Gastrocnemius medialis (tissue), 4 donors: ENCODE data around the gene LRRFIP1. TPM values are rescaled to one million over a fixed set of nuclear protein-coding genes. Genes with fewer than 3 reads are reported as not detected.

Source experiments
- ATAC-seq, 2 donors: fragments of 150-250 bp; one replicate each; pipeline ENCODE4 v1.9.1; 2016
- DNase-seq, 2 donors: peaks; one replicate each; pipeline ENCODE4 v3.0.0-alpha.2; 2019
- H3K27ac ChIP-seq, 4 donors: fragments of 200-600 bp; sonication (generic); 1 replicate in 1 of 4; 2 replicates in 3 of 4; pipeline ENCODE4 v1.5.1; 2016 to 2018; ENCODE audit warnings: mild to moderate bottlenecking in 2 of 4, moderate library complexity in 1 of 4
- H3K27me3 ChIP-seq, 3 donors: fragments of 200-600 bp; sonication (generic) in 2 of 3; 1 replicate in 1 of 3; 2 replicates in 2 of 3; pipeline versions ENCODE4 v1.5.1 to v1.6.0; 2016 to 2019; ENCODE audit warnings: mild to moderate bottlenecking in 1 of 3, moderate library complexity in 1 of 3
- H3K36me3 ChIP-seq, 2 donors: fragments of 200-600 bp; sonication (generic) in 1 of 2; one replicate each; pipeline ENCODE4 v1.5.1; 2017 to 2018
- H3K4me1 ChIP-seq, 2 donors: fragments of 200-600 bp; sonication (generic) in 1 of 2; one replicate each; pipeline ENCODE4 v1.5.1; 2016 to 2017; ENCODE audit warnings: mild to moderate bottlenecking in 2 of 2
- H3K4me3 ChIP-seq, 4 donors: fragments of 200-600 bp; sonication (generic) in 3 of 4; 1 replicate in 1 of 4; 2 replicates in 3 of 4; pipeline ENCODE4 v1.5.1; 2016 to 2019; ENCODE audit warnings: mild to moderate bottlenecking in 2 of 4
- H3K9me3 ChIP-seq, 3 donors: fragments of 200-600 bp; sonication (generic) in 2 of 3; 1 replicate in 1 of 3; 2 replicates in 2 of 3; pipeline ENCODE4 v1.5.1; 2016 to 2019
- POLR2A ChIP-seq, 2 donors: fragments of 450-650 bp; IDR thresholded peaks; one replicate each; pipeline ENCODE4 v1.6.1; 2017; ENCODE audit warnings: antibody characterized with exemption in 2 of 2, mild to moderate bottlenecking in 2 of 2, moderate library complexity in 2 of 2
- in situ Hi-C, 4 donors: fragments of 200-750 bp; cut with MboI; loops; one replicate each; pipeline versions ENCODE4 v1.15.0 to v1.8.0; 2017; ENCODE audit warnings: low sequenced_read_pairs in 4 of 4
- intact Hi-C: fragments of 100-400 bp; cut with DNase I; formaldehyde crosslinking; loops from one replicate; pipeline ENCODE4 v1.15.1; 2023; ENCODE audit warnings: low total_unique reads
- total RNA-seq, 4 donors: library from RNA; depleted of rRNA; stranded (reverse); fragments of >200 nt; gene quantifications; one replicate each; pipeline versions ENCODE4 v1.1.0 to v1.2.3, GENCODE V29; 2016
- TF ChIP-seq, protein P1 (sequence below), 5 experiments: fragments of 450-650 bp in 3 of 5; fragments of 200-600 bp in 2 of 5; sonication (generic) in 2 of 5; IDR thresholded peaks in 4 of 5; conservative IDR thresholded peaks in 1 of 5; 1 replicate in 4 of 5; 2 replicates in 1 of 5; pipeline ENCODE4 v1.5.1; 2016 to 2019; ENCODE audit warnings: antibody characterized with exemption in 5 of 5, mild to moderate bottlenecking in 3 of 5, moderate library complexity in 3 of 5

Gene LRRFIP1
- total RNA-seq, 4 donors from 2014 or later, result 37.9 to 74.1 (median 54.0) TPM

DNA sequence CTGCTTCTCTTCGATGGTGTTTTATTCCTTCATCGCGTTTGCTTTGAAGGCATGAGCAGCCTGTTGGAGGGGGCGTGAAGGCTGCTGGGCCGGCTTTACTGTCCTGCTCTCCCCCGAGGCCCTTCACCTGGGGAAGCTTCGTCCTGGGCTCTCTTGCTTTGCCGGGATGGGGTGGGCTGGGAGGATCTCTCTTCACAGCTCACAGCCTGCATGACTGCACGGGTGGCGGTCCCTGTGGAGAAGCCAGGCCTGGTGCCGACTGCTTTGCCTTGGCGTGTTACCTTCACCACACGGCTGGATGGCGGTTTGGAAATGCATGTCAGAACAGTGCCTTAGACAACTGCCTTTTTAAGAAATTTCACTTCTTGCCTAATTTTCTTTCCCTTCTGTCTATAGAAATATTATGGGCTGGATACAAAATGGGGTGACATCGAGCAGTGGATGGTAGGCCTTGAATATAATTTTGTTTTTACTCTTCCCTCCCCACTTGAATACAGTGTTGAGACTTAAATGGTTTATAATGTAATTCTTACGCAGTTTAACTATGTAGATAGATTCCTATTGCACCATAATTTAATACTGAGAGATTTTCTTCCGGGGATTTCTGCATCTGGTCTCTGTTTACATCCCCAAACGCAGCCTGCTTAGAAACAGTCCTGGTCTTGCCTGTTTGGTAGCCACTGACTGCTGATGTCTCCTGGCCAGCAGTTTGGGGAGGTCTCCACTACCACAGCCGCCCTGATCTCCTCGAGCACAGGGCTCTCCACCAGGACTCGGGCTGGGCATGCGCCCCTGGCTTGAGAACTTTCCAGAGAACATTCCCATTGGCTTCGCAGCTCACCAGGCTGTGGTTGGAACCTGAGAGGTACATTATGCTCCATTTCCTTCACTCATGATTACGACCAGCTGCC, 90.2 kb downstream of the LRRFIP1 start:
- TF ChIP-seq, protein P1, sequence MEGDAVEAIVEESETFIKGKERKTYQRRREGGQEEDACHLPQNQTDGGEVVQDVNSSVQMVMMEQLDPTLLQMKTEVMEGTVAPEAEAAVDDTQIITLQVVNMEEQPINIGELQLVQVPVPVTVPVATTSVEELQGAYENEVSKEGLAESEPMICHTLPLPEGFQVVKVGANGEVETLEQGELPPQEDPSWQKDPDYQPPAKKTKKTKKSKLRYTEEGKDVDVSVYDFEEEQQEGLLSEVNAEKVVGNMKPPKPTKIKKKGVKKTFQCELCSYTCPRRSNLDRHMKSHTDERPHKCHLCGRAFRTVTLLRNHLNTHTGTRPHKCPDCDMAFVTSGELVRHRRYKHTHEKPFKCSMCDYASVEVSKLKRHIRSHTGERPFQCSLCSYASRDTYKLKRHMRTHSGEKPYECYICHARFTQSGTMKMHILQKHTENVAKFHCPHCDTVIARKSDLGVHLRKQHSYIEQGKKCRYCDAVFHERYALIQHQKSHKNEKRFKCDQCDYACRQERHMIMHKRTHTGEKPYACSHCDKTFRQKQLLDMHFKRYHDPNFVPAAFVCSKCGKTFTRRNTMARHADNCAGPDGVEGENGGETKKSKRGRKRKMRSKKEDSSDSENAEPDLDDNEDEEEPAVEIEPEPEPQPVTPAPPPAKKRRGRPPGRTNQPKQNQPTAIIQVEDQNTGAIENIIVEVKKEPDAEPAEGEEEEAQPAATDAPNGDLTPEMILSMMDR (IDR thresholded peaks at IDR 0.05 in 4 of 5, conservative IDR thresholded peaks at IDR 0.05 in 1 of 5), result no peak
- TF ChIP-seq POLR2A (IDR thresholded peaks at IDR 0.05), result peak in 1 of 2 donors; percentile 7
- ATAC-seq (peak; percentile 58 to 87), DNase-seq (peak; percentile 55 to 72)
- intact Hi-C loops (no loop called here), in situ Hi-C loops (no loop called here)
- no peaks in the 10 kb centered on the region for H3K9me3 ChIP-seq
- no peaks in the 10 kb centered on the region for H3K27me3 ChIP-seq
- no peaks in the 10 kb centered on the region for H3K36me3 ChIP-seq
- peaks cover 82 to 84% of the 10 kb centered on the region in 2 donors for H3K4me1 ChIP-seq
- H3K27ac ChIP-seq, result peak overlapping the region; percentile 78 to 91 (median 82)
- H3K4me3 ChIP-seq, result no peak overlapping the region

DNA sequence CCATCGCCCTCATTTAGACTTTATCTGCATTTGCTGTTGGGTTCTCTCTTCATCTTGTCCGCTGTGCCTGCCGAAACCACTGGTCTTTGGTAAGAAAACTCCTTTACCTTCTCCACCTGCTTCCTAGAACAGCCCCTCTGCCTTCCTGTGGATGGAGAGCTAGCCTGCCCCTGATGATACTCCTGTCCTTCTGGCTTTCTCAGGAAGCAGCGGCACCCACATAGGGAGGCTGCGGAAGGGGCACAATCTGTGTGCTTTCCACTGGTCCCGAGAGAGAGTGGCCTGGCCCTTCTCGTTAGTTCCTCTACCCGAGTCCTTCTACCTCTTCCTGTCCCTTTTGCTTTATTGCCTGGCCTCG, 90.9 kb downstream of the LRRFIP1 start:
- intact Hi-C loops (no loop called here), in situ Hi-C loops (no loop called here)
- peak overlapping the region; percentile 78 to 91 (median 82) for H3K27ac ChIP-seq
- no peaks in the 10 kb centered on the region for H3K36me3 ChIP-seq
- no peak overlapping the region for H3K4me3 ChIP-seq
- no peaks in the 10 kb centered on the region for H3K9me3 ChIP-seq
- DNase-seq (no peak), ATAC-seq (no peak)
- no peaks in the 10 kb centered on the region for H3K27me3 ChIP-seq
- TF ChIP-seq POLR2A (IDR thresholded peaks at IDR 0.05), result no peak
- TF ChIP-seq, protein P1 (IDR thresholded peaks at IDR 0.05 in 4 of 5, conservative IDR thresholded peaks at IDR 0.05 in 1 of 5), result no peak
- peaks cover 76 to 80% of the 10 kb centered on the region in 2 donors for H3K4me1 ChIP-seq

DNA sequence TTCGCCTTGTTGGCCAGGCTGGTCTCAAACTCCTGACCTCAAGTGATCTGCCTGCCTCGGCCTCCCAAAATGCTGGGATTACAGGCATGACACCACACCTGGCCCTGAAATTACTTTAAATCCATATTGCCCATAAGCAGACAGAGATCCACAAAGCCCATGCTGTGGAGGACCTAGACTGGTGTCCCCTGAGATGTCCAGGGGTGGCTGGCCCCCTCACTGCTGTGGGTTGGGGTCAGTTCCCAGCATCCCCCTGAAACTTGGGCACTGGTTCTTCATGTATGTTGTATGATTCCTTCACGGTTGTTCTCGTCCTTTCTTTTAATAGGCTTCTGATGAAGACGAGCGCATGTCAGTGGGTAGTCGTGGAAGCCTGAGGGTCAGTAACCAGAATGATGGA, 93.1 kb downstream of the LRRFIP1 start:
- Histone ChIP-seq H3K27ac (peak overlapping the region; percentile 19 to 58 (median 42)), H3K4me1 (peaks cover 72 to 80% of the 10 kb centered on the region in 2 donors), H3K36me3 (no peaks in the 10 kb centered on the region), H3K4me3 (no peak overlapping the region), H3K27me3 (no peaks in the 10 kb centered on the region), H3K9me3 (no peaks in the 10 kb centered on the region)
- DNase-seq (no peak), ATAC-seq (no peak)
- intact Hi-C loops (no loop called here), in situ Hi-C loops (no loop called here)
- no peak for TF ChIP-seq POLR2A (IDR thresholded peaks at IDR 0.05)
- TF ChIP-seq, protein P1 (IDR thresholded peaks at IDR 0.05 in 4 of 5, conservative IDR thresholded peaks at IDR 0.05 in 1 of 5), result no peak

DNA sequence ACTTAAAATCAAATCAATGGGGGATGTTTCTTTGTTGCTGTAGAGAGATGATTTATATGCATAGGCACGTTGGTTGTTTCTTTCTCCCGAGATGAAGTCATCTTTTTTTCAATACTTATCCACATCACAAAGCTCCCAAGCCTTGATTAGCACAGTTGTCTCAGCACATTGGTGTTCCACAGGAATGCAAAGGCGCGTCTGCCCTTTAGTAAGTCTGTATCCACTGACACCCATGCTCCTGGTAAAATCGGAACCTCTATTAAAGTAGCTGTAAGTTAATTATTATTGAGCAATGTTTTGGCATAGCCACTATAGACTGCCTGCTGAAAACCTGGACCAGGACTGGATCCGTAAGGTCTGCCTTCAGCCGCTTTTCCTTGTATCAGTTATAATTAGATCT, 93.6 kb downstream of the LRRFIP1 start:
- peak in 1 of 2 donors; percentile 34 for ATAC-seq

More for the DNA sequence above, 93.6 kb downstream of the LRRFIP1 start:
- no peak overlapping the region for H3K4me3 ChIP-seq
- no peaks in the 10 kb centered on the region for H3K36me3 ChIP-seq
- in situ Hi-C loops, result no loop called here
- DNase-seq, result no peak
- no peaks in the 10 kb centered on the region for H3K9me3 ChIP-seq
- H3K27ac ChIP-seq, result peak overlapping the region; percentile 19 to 58 (median 42)
- intact Hi-C loops, result no loop called here
- no peaks in the 10 kb centered on the region for H3K27me3 ChIP-seq
- TF ChIP-seq, protein P1 (IDR thresholded peaks at IDR 0.05 in 4 of 5, conservative IDR thresholded peaks at IDR 0.05 in 1 of 5), result no peak
- TF ChIP-seq POLR2A (IDR thresholded peaks at IDR 0.05), result no peak
- H3K4me1 ChIP-seq, result peaks cover 72 to 80% of the 10 kb centered on the region in 2 donors
